GM21447 (cell line): ENCODE results near the gene VAV3.
"Not testable (repeated sequence)": the region's sequence is repeated elsewhere in the genome, so short reads cannot be mapped to it uniquely, and the experiment has no call there.

Experiments
- ATAC-seq: cut with Tn5 transposase; IDR thresholded peaks from one replicate; pipeline ENCODE4 v1.9.1; 2021; ENCODE audit not compliant: unreplicated experiment

The VAV3 gene

GRCh38 chr1:107844541-107845194 lies 120.3 kb downstream of the VAV3 start:
- not testable (repeated sequence) for ATAC-seq

GRCh38 chr1:107843989-107844388 lies 121.0 kb downstream of the VAV3 start:
- no peak for ATAC-seq

GRCh38 chr1:107842241-107842640 lies 122.7 kb downstream of the VAV3 start:
- no peak for ATAC-seq

GRCh38 chr1:107840725-107841124 lies 124.3 kb downstream of the VAV3 start:
- no peak for ATAC-seq

GRCh38 chr1:107838056-107838455 lies 126.9 kb downstream of the VAV3 start:
- no peak for ATAC-seq

GRCh38 chr1:107835151-107835670 lies 129.8 kb downstream of the VAV3 start:
- ATAC-seq = no peak

GRCh38 chr1:107833061-107833460 lies 131.9 kb downstream of the VAV3 start:
- no peak for ATAC-seq

- ATAC-seq = no peak
Observed at GRCh38 chr1:107831921-107832320, 133.1 kb downstream of the VAV3 start.

GRCh38 chr1:107830526-107830925 lies 134.5 kb downstream of the VAV3 start:
- no peak for ATAC-seq

GRCh38 chr1:107830075-107830474 lies 134.9 kb downstream of the VAV3 start:
- no peak for ATAC-seq

- no peak for ATAC-seq
Observed at GRCh38 chr1:107829036-107829770, 135.8 kb downstream of the VAV3 start.

- no peak for ATAC-seq
Observed at GRCh38 chr1:107824946-107825345, 140.0 kb downstream of the VAV3 start.

- ATAC-seq = no peak
Observed at GRCh38 chr1:107821340-107821739, 143.6 kb downstream of the VAV3 start.

GRCh38 chr1:107820801-107821200 lies 144.2 kb downstream of the VAV3 start:
- no peak for ATAC-seq

- no peak for ATAC-seq
Observed at GRCh38 chr1:107817935-107818334, 147.0 kb downstream of the VAV3 start.

GRCh38 chr1:107817206-107817605 lies 147.8 kb downstream of the VAV3 start:
- no peak for ATAC-seq

GRCh38 chr1:107810291-107810951 lies 154.6 kb downstream of the VAV3 start:
- no peak for ATAC-seq

GRCh38 chr1:107807855-107808254 lies 157.1 kb downstream of the VAV3 start:
- ATAC-seq = no peak

GRCh38 chr1:107807405-107807804 lies 157.6 kb downstream of the VAV3 start:
- ATAC-seq = no peak

GRCh38 chr1:107806902-107807301 lies 158.1 kb downstream of the VAV3 start:
- no peak for ATAC-seq

- ATAC-seq = no peak
Observed at GRCh38 chr1:107804741-107805140, 160.2 kb downstream of the VAV3 start.

- ATAC-seq = no peak
Observed at GRCh38 chr1:107804134-107804533, 160.8 kb downstream of the VAV3 start.
